ENCODE measurements around the gene ANGPTL4.

DNA sequence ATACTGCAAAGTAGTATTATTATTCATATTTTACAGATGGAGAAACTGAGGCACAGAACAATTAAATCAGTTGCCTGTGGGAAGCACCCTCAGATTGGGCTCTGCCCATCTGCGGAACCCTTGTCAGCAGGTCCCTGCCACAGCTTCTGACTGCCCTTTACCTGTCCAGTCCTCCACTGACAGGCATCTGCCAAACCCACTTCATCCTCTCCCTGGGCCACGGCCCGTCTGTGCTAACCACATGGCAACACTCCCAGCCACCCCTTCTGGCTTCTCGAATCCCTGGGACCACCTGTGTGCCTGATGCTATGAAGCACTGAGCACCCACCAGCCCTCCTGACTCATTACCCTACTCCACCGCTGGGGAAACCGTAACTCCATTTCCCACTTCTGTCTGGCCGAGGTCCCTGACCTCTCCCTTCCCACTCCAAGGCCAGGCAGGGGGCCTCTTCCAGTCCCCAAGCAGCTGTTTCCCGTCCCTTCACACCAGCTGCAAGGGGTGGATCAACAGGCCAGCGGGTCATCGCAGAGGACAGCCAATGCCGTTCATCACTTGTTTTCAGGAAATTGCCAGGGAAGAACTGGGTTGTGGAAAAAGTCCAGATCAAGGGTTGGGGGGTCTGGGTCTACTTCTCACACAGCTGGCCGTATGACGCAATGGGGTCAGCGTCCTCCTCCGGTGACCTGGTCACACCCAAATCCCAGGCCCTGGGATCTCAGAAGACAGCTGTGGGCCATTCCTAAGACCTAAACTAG is 23.4 kb upstream of the ANGPTL4 start:
- TF ChIP-seq EZH2 (IDR thresholded peaks at IDR 0.05; ENCODE audit: borderline replicate concordance, insufficient read depth, low read depth, low read length, poor library complexity, severe bottlenecking): no peak
- TF ChIP-seq, protein P1, sequence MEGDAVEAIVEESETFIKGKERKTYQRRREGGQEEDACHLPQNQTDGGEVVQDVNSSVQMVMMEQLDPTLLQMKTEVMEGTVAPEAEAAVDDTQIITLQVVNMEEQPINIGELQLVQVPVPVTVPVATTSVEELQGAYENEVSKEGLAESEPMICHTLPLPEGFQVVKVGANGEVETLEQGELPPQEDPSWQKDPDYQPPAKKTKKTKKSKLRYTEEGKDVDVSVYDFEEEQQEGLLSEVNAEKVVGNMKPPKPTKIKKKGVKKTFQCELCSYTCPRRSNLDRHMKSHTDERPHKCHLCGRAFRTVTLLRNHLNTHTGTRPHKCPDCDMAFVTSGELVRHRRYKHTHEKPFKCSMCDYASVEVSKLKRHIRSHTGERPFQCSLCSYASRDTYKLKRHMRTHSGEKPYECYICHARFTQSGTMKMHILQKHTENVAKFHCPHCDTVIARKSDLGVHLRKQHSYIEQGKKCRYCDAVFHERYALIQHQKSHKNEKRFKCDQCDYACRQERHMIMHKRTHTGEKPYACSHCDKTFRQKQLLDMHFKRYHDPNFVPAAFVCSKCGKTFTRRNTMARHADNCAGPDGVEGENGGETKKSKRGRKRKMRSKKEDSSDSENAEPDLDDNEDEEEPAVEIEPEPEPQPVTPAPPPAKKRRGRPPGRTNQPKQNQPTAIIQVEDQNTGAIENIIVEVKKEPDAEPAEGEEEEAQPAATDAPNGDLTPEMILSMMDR (IDR thresholded peaks at IDR 0.05): no peak

Measured in B cell (primary cell).